Breast epithelium (tissue), 4 donors: Measurements from ENCODE around the gene GPR176. TPM values are rescaled to one million over a fixed set of nuclear protein-coding genes. Genes with fewer than 3 reads are reported as not detected.

ENCODE experiments used
- DNase-seq, 2 donors: peaks; one replicate each; pipeline ENCODE4 v3.0.0-alpha.2; 2019; ENCODE audit warnings: low spot score in 2 of 2
- H3K27ac ChIP-seq, 2 donors: fragments of 200-600 bp; sonication (generic) in 1 of 2; one replicate each; pipeline ENCODE4 v1.5.1; 2016 to 2019; ENCODE audit warnings: mild to moderate bottlenecking in 1 of 2
- H3K27me3 ChIP-seq, 2 donors: fragments of 200-600 bp; sonication (generic) in 1 of 2; one replicate each; pipeline versions ENCODE4 v1.5.1 to v1.6.0; 2017 to 2019; ENCODE audit warnings: control low read depth in 1 of 2, mild to moderate bottlenecking in 1 of 2
- H3K36me3 ChIP-seq: fragments of 200-600 bp; one replicate; pipeline ENCODE4 v1.5.1; 2019
- H3K4me1 ChIP-seq, 2 donors: fragments of 200-600 bp; sonication (generic); one replicate each; pipeline ENCODE4 v1.5.1; 2016 to 2019; ENCODE audit warnings: control low read depth in 1 of 2
- H3K4me3 ChIP-seq, 3 donors: fragments of 200-600 bp; sonication (generic); 1 replicate in 2 of 3; 2 replicates in 1 of 3; pipeline ENCODE4 v1.5.1; 2016 to 2019; ENCODE audit warnings: mild to moderate bottlenecking in 3 of 3, moderate library complexity in 2 of 3
- H3K9me3 ChIP-seq, 2 donors: fragments of 200-600 bp; sonication (generic) in 1 of 2; one replicate each; pipeline ENCODE4 v1.5.1; 2016 to 2019; ENCODE audit warnings: control low read depth in 1 of 2
- POLR2A ChIP-seq: fragments of 450-650 bp; IDR thresholded peaks from one replicate; pipeline ENCODE4 v1.6.1; 2016; ENCODE audit warnings: antibody characterized with exemption, mild to moderate bottlenecking, moderate library complexity
- POLR2AphosphoS5 ChIP-seq, 3 donors: sonication (generic); formaldehyde crosslinking; IDR thresholded peaks; one replicate each; pipeline ENCODE4 v1.6.1; 2017; ENCODE audit warnings: antibody characterized with exemption in 3 of 3
- intact Hi-C: fragments of 100-400 bp; cut with DNase I; formaldehyde crosslinking; loops from one replicate; pipeline ENCODE4 v1.15.1; 2023; ENCODE audit warnings: low total_unique reads
- total RNA-seq, 3 donors: library from RNA; depleted of rRNA; stranded (reverse); fragments of >200 nt; gene quantifications; one replicate each; pipeline ENCODE4 v1.1.0, GENCODE V29; 2016
- TF ChIP-seq, protein P1 (sequence below), 3 donors: fragments of 450-650 bp; IDR thresholded peaks; one replicate each; pipeline ENCODE4 v1.5.1; 2016 to 2017; ENCODE audit warnings: antibody characterized with exemption in 3 of 3, mild to moderate bottlenecking in 3 of 3, moderate library complexity in 3 of 3

GPR176 gene
- total RNA-seq, 3 donors from 2014 or later: 4.4 to 12.1 (median 9.4) TPM

DNA sequence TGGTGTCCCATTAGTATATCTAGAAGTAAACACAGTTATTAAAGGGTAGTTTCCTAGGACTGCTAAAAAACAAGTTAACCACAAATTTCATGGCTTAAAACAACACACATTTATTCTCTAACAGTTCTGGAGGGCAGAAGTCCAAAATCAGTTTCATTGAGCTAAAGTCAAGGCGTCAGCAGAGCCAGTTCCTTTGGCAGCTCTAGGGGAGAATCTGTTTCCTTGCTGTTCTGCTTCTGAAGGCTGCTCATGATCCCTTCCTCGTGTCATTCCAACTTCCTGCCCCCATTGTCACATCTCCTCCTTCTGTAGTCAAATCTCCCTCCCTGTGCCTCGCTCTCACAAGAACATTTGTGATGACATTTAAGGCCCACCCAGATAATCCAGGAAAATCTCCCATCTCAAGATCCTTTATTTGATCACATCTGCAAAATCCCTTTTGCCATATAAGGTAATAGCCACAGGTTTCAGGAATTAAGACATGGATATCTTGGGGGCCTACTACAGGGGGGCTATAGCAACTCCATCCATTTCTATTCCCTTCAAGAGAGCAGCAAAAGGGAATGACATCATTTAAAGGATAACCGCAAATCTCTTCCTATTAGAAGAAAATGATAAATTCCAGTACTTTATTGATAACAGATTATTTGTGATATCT, 50.1 kb downstream of the GPR176 start:
- TF ChIP-seq POLR2AphosphoS5 (IDR thresholded peaks at IDR 0.05) (no peak), POLR2A (no peak)
- TF ChIP-seq, protein P1, sequence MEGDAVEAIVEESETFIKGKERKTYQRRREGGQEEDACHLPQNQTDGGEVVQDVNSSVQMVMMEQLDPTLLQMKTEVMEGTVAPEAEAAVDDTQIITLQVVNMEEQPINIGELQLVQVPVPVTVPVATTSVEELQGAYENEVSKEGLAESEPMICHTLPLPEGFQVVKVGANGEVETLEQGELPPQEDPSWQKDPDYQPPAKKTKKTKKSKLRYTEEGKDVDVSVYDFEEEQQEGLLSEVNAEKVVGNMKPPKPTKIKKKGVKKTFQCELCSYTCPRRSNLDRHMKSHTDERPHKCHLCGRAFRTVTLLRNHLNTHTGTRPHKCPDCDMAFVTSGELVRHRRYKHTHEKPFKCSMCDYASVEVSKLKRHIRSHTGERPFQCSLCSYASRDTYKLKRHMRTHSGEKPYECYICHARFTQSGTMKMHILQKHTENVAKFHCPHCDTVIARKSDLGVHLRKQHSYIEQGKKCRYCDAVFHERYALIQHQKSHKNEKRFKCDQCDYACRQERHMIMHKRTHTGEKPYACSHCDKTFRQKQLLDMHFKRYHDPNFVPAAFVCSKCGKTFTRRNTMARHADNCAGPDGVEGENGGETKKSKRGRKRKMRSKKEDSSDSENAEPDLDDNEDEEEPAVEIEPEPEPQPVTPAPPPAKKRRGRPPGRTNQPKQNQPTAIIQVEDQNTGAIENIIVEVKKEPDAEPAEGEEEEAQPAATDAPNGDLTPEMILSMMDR (IDR thresholded peaks at IDR 0.05): no peak
- no peak overlapping the region for H3K27ac ChIP-seq
- DNase-seq: no peak
- H3K4me3 ChIP-seq: no peak overlapping the region
- H3K36me3 ChIP-seq: no peaks in the 10 kb centered on the region
- no peaks in the 10 kb centered on the region for H3K27me3 ChIP-seq
- no peaks in the 10 kb centered on the region for H3K4me1 ChIP-seq
- intact Hi-C loops: loop anchor here (10.0 kb wide), 1 partner anchor 75 kb away; no protein-coding TSS in a partner anchor
- H3K9me3 ChIP-seq: no peaks in the 10 kb centered on the region

DNA sequence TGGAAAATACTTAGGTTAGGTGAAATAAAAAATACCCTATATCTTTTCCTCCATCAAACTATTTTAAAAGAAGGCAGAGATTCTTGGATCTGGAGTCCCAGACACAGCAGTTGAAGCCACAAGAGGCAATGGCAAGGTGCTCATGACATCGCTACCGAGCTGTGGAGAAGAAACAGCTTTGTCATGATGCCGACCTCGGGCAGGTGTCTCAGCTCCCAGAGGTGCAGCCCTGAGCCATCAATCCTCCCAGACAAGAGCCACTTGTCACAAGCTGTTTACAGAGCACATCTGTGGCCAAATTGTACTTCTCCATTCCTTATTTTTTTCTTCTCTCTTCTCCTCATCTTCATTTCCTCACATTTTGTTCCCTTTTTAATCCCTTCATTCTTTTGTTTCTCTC, 50.8 kb downstream of the GPR176 start:
- DNase-seq: no peak
- Histone ChIP-seq H3K27ac (no peak overlapping the region), H3K4me3 (no peak overlapping the region), H3K9me3 (no peaks in the 10 kb centered on the region), H3K4me1 (no peaks in the 10 kb centered on the region), H3K36me3 (no peaks in the 10 kb centered on the region), H3K27me3 (no peaks in the 10 kb centered on the region)
- intact Hi-C loops: no loop called here
- TF ChIP-seq POLR2AphosphoS5 (IDR thresholded peaks at IDR 0.05): no peak
- TF ChIP-seq POLR2A: no peak
- TF ChIP-seq, protein P1 (IDR thresholded peaks at IDR 0.05): no peak

DNA sequence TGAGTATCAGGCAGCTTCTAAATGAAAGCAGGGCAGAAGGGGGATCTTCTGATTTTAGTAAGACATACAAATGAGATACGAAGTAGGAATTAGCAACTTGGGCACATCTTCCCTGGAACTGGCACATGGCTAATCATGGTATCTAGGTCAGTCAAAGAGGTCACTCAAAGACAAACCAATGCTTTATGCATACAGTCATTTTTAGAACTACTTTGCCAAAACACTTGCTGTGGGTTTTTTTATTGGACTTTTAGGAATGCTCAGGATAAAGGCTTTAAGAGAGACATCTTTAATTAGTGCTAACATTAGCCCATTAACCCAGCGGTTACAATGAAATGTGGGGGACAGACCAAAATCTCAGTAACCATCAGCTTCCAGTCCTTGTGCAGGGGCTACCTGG, 51.7 kb downstream of the GPR176 start:
- Histone ChIP-seq H3K4me3 (no peak overlapping the region), H3K4me1 (no peaks in the 10 kb centered on the region), H3K27me3 (no peaks in the 10 kb centered on the region), H3K9me3 (no peaks in the 10 kb centered on the region), H3K36me3 (no peaks in the 10 kb centered on the region), H3K27ac (no peak overlapping the region)
- DNase-seq: no peak
- TF ChIP-seq, protein P1 (IDR thresholded peaks at IDR 0.05): no peak
- TF ChIP-seq POLR2AphosphoS5 (IDR thresholded peaks at IDR 0.05) (no peak), POLR2A (no peak)
- intact Hi-C loops: no loop called here

DNA sequence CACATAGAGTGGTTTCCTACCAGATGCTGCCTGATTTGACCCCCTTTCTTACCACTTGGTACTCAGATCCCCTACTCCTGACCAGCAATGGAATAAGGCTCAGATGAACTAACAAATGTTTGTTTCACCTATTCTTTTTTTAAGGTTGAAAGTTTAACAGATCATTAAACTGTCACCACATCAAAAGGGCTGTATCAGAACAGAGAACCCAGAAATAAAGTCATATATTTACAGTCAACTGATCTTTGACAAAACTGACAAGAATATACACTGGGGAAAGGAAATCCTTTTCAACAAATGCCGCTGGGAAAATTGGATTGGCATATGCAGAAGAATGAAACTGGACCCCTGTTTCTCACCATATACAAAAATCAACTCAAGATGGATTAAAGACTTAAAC, 56.0 kb downstream of the GPR176 start:
- Histone ChIP-seq H3K4me3 (no peak overlapping the region), H3K27me3 (no peaks in the 10 kb centered on the region), H3K36me3 (no peaks in the 10 kb centered on the region), H3K4me1 (no peaks in the 10 kb centered on the region), H3K27ac (no peak overlapping the region), H3K9me3 (no peaks in the 10 kb centered on the region)
- TF ChIP-seq, protein P1 (IDR thresholded peaks at IDR 0.05): no peak
- DNase-seq: no peak
- intact Hi-C loops: no loop called here

DNA sequence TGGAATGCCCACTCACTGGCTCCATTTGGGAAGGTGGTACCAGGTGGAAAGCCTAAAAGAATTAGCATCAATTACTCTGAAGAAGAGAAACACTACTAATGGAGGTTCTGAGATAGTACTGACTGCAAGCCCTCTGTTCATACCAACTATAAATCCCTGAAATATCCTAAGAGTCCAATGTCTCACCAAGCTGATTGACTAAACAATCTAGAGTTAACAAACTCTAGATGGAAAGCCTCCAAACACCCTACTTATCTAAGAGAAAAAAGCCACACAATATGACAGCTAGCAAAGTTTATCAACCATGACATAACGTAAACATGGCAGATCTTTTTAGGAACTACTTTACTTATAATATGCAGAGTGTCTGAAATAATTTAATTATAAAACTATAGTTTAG, 59.2 kb downstream of the GPR176 start:
- no peaks in the 10 kb centered on the region for H3K9me3 ChIP-seq

More for the DNA sequence above, 59.2 kb downstream of the GPR176 start:
- Histone ChIP-seq H3K27me3 (no peaks in the 10 kb centered on the region), H3K36me3 (no peaks in the 10 kb centered on the region), H3K27ac (no peak overlapping the region), H3K4me3 (no peak overlapping the region), H3K4me1 (no peaks in the 10 kb centered on the region)
- TF ChIP-seq POLR2A: no peak
- TF ChIP-seq, protein P1 (IDR thresholded peaks at IDR 0.05): no peak
- TF ChIP-seq POLR2AphosphoS5 (IDR thresholded peaks at IDR 0.05): no peak
- DNase-seq: no peak
- intact Hi-C loops: no loop called here
